CD4-positive, alpha-beta T cell (primary cell): Measurements from ENCODE around the gene ADGRD1. TPM values are rescaled to one million over a fixed set of nuclear protein-coding genes. Genes with fewer than 3 reads are reported as not detected.

ENCODE experiments used
- ATAC-seq: fragments of 200-7000 bp; cut with Tn5 transposase; one replicate; pipeline ENCODE4 v1.10.0; 2022; ENCODE audit warnings: mild to moderate bottlenecking; ENCODE audit not compliant: poor library complexity
- CTCF ChIA-PET: fragments of 350-600 bp; sonication (Branson Sonifier 250); formaldehyde crosslinking; loops from one replicate; lab custom pipeline; 2021; ENCODE audit warnings: antibody characterized with exemption, inconsistent platforms; lab: Charles Lee
- POLR2A ChIA-PET: fragments of 350-600 bp; sonication (Branson Sonifier 250); formaldehyde crosslinking; loops from one replicate; lab custom pipeline; 2021; ENCODE audit warnings: antibody characterized with exemption, inconsistent platforms; lab: Charles Lee
- DNase-seq, 14 experiments: peaks; one replicate each; pipeline ENCODE4 v3.0.0-alpha.2; 2013 to 2020; ENCODE audit warnings: mixed read lengths in 2 of 14
- H3K27ac ChIP-seq, 2 donors: one replicate each; pipeline versions ENCODE4 v1.5.1 to v1.7.0; 2013; ENCODE audit warnings: low read length in 2 of 2, low read depth in 1 of 2, mild to moderate bottlenecking in 1 of 2
- H3K27me3 ChIP-seq, 2 experiments: 1 replicate in 1 of 2; 2 replicates in 1 of 2; pipeline versions ENCODE4 v1.6.1 to v1.7.0; 2013; ENCODE audit warnings: low read length in 2 of 2, control low read depth in 1 of 2, mild to moderate bottlenecking in 1 of 2, moderate library complexity in 1 of 2; ENCODE audit not compliant: insufficient read depth in 2 of 2, control insufficient read depth in 1 of 2
- H3K36me3 ChIP-seq: one replicate; pipeline ENCODE4 v1.6.1; 2013; ENCODE audit warnings: low read length, control low read depth; ENCODE audit not compliant: insufficient read depth
- H3K4me1 ChIP-seq: one replicate; pipeline ENCODE4 v1.6.1; 2013; ENCODE audit warnings: low read length, control low read depth; ENCODE audit not compliant: insufficient read depth
- H3K4me3 ChIP-seq: one replicate; pipeline ENCODE4 v1.5.1; 2013; ENCODE audit warnings: mild to moderate bottlenecking, low read length, moderate library complexity
- H3K9me3 ChIP-seq, 2 experiments: 1 replicate in 1 of 2; 2 replicates in 1 of 2; pipeline versions ENCODE4 v1.6.1 to v1.7.0; 2013; ENCODE audit warnings: low read length in 2 of 2, mild to moderate bottlenecking in 2 of 2, control low read depth in 1 of 2, moderate library complexity in 1 of 2; ENCODE audit not compliant: control insufficient read depth in 1 of 2, insufficient read depth in 1 of 2
- H3K27ac Mint-ChIP-seq: one replicate; pipeline ENCODE4 v1.8.0; 2020; ENCODE audit warnings: mixed read lengths
- H3K27me3 Mint-ChIP-seq: one replicate; pipeline ENCODE4 v1.8.0; 2021; ENCODE audit warnings: mixed read lengths
- H3K36me3 Mint-ChIP-seq: one replicate; pipeline ENCODE4 v1.8.0; 2021; ENCODE audit warnings: low read depth, mixed read lengths
- H3K4me1 Mint-ChIP-seq: one replicate; pipeline ENCODE4 v1.8.0; 2021; ENCODE audit warnings: low read depth, mixed read lengths
- H3K4me3 Mint-ChIP-seq: one replicate; pipeline ENCODE4 v1.8.0; 2020; ENCODE audit warnings: mild to moderate bottlenecking, mixed read lengths
- H3K9me3 Mint-ChIP-seq: one replicate; pipeline ENCODE4 v1.8.0; 2020; ENCODE audit warnings: mixed read lengths
- CTCF ChIP-seq: fragments of 200-600 bp; IDR thresholded peaks from one replicate; pipeline ENCODE4 v1.8.0; 2022; ENCODE audit warnings: antibody characterized with exemption, mild to moderate bottlenecking
- intact Hi-C, 2 experiments: fragments of 100-400 bp; cut with DNase I in 1 of 2; cut with micrococcal nuclease in 1 of 2; formaldehyde crosslinking; loops; one replicate each; pipeline versions ENCODE4 v1.15.1 to v1.9.0; 2023 to 2025; cut with DNase I, micrococcal nuclease
- total RNA-seq, 174 experiments: library from RNA in 2 of 174; stranded (reverse) in 2 of 174; gene quantifications; one replicate each; pipeline ENCODE4 v1.2.3 and lab custom pipeline; 2021 to 2026

Gene ADGRD1
- total RNA-seq, 2 experiments from 2014 or later: 0.22 TPM; not detected in 1

DNA sequence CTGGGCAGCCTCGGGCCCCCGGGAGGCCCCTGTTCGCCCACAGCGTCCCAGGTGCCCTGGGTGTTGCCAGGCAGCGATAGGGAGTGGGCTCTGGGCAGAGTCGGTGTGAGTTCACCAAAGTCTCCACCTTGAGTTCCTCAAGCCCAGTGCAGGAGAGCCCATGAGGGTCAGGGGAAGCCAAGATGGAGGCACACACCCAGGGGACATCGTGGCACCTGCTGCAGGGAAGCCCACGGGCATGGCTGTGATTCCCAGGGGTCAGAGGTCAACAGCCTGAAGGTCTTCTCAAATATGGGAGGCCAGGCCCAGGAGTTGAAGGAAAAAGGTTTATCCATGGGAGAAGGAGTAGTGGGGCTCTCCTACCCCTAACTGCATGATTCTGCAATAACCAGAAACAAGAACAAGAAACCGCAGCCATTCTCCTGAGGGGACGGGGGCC lies 148.8 kb downstream of the ADGRD1 start:
- Mint-ChIP-seq H3K4me3 (no peak overlapping the region), H3K4me1 (peaks cover 16% of the 10 kb centered on the region), H3K27me3 (no peaks in the 10 kb centered on the region), H3K36me3 (no peaks in the 10 kb centered on the region), H3K27ac (no peak overlapping the region), H3K9me3 (no peaks in the 10 kb centered on the region)
- DNase-seq (peak in 1 of 14 experiments; percentile 11), ATAC-seq (no peak)
- intact Hi-C loops: loop anchor here (10.0 kb wide), 1 partner anchor 732 kb away; no protein-coding TSS in a partner anchor
- CTCF ChIA-PET: no interaction called here
- no peak overlapping the region for H3K27ac ChIP-seq
- TF ChIP-seq CTCF: no peak
- H3K9me3 ChIP-seq: no peaks in the 10 kb centered on the region
- H3K36me3 ChIP-seq: no peaks in the 10 kb centered on the region
- POLR2A ChIA-PET: no interaction called here
- H3K27me3 ChIP-seq: peaks cover 0 to 2% of the 10 kb centered on the region in 2 experiments
- H3K4me1 ChIP-seq: peaks cover 22% of the 10 kb centered on the region
- no peak overlapping the region for H3K4me3 ChIP-seq

DNA sequence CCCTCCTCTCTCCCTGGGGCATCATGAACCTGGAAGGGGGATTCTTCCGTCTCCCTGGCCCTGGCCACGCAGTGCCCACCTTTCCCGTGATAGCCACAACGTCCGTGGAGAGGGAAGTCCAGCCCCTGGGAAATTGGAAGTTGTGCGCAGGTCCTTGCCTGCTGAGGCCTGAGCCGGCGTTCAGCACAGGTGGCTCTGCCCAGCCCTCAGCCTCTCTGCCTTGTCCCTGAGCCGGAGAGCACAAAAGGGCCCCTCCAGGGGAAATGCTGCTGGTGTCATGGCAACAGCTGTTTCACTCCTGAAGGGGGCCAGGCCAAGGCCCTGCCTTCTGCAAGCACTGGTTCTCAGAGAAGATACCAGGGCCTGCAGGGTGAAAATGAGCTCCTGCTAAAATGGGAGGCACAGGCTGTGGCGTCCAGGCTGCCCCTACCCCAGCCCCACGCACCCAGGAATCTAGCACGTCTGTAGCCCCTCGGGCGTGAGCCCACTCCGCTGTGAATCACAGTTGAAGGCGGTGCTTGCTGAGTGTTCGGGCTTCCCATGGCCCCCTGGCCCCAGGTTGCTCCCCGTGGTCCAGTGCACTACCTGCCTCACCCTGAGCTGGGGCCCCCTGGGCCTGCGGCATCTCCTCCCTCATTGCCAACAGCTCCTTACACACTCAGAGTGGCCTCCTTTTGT lies 149.4 kb downstream of the ADGRD1 start:
- Mint-ChIP-seq H3K9me3 (no peaks in the 10 kb centered on the region), H3K36me3 (no peaks in the 10 kb centered on the region), H3K4me1 (peaks cover 16% of the 10 kb centered on the region), H3K27ac (no peak overlapping the region), H3K4me3 (no peak overlapping the region), H3K27me3 (no peaks in the 10 kb centered on the region)
- ChIA-PET CTCF (interaction anchor here (3.9 kb wide), 1 partner anchor 29 kb away, joined by 35 read pairs; no protein-coding TSS in a partner anchor), POLR2A (no interaction called here)
- Histone ChIP-seq H3K36me3 (no peaks in the 10 kb centered on the region), H3K27ac (no peak overlapping the region), H3K4me1 (peaks cover 22% of the 10 kb centered on the region), H3K4me3 (no peak overlapping the region), H3K27me3 (peaks cover 0 to 3% of the 10 kb centered on the region in 2 experiments), H3K9me3 (peaks cover 0 to 4% of the 10 kb centered on the region in 2 experiments)
- no peak for TF ChIP-seq CTCF
- intact Hi-C loops: loop anchor here (10.0 kb wide), 1 partner anchor 732 kb away; no protein-coding TSS in a partner anchor
- no peak for ATAC-seq
- DNase-seq: peak in 2 of 14 experiments; percentile 9 to 27

- H3K27me3 ChIP-seq: peaks cover 0 to 4% of the 10 kb centered on the region in 2 experiments
- intact Hi-C loops: loop anchor here (1.0 to 10.0 kb wide), 4 partner anchors 28 to 897 kb away; no protein-coding TSS in a partner anchor
- H3K4me3 Mint-ChIP-seq: no peak overlapping the region
- no peak for ATAC-seq
- H3K9me3 ChIP-seq: peaks cover 0 to 11% of the 10 kb centered on the region in 2 experiments
- no peaks in the 10 kb centered on the region for H3K9me3 Mint-ChIP-seq
- H3K4me1 ChIP-seq: peaks cover 22% of the 10 kb centered on the region
- H3K4me3 ChIP-seq: no peak overlapping the region
- CTCF ChIA-PET: interaction anchor here (0.6 to 3.9 kb wide), 10 partner anchors 9 to 824 kb away, joined by 3 to 35 read pairs (median 4); no protein-coding TSS in a partner anchor
- H3K4me1 Mint-ChIP-seq: peaks cover 16% of the 10 kb centered on the region
- no peaks in the 10 kb centered on the region for H3K36me3 Mint-ChIP-seq
- TF ChIP-seq CTCF: no peak
- H3K36me3 ChIP-seq: no peaks in the 10 kb centered on the region
- H3K27me3 Mint-ChIP-seq: no peaks in the 10 kb centered on the region
- DNase-seq: peak in 1 of 14 experiments; percentile 15
- POLR2A ChIA-PET: no interaction called here
- H3K27ac Mint-ChIP-seq: no peak overlapping the region
- no peak overlapping the region for H3K27ac ChIP-seq
Observed at GRCh38 chr12:131103669-131104462, 150.2 kb downstream of the ADGRD1 start.
